ENCODE results near the gene GPC3. TPM values are rescaled to one million over a fixed set of nuclear protein-coding genes. Genes with fewer than 3 reads are reported as not detected.

The GPC3 gene
- total RNA-seq, 3 donors from 2014 or later = 0.46 to 0.82 (median 0.54) TPM

DNA sequence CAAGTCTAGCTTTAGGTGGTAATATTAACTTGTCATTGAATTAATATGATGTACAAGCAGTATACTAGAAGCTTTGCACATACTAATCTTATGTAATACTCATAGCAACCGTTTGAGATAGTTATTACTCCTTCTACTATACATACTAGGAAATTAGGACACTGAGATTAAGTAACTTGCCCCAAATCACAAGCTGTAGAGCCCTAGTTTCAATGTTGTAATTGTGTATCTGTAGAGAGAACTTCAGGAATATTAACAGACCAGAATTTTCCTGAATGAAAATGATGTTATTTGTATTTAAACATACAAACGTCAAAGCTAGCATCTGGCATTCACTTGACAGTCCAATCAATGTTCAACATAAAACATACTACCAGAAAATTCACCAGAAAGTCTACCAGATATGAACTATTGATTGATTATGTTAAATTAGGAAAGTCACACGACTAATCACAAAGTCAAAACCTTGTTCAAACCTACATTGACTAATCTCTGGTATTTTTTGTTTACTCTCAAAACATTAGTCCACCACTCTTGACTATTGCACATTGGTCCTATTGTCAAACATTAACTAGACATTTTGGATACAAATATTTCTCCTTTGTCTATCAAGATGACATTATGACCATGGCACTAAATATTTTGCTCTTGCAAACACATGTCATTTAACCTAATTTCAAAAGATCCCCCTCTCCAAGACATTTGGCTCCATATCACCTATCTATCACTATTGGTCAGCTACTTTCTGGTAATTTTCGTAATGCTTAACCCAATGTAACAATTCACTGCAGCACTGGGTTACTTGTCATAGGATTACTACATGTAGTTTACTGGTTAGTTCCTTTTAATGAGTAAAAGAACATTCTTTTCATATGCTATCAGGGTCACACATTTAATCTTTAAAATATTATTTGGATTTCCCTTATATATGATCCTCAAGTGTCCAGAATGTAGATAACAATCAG, 100.7 kb downstream of the GPC3 start:
- no peaks in the 10 kb centered on the region for H3K36me3 Mint-ChIP-seq (ENCODE audit: insufficient read depth)
- no peaks in the 10 kb centered on the region for H3K4me1 Mint-ChIP-seq (ENCODE audit: low read depth)
- no peak for ATAC-seq
- no peak overlapping the region for H3K4me3 Mint-ChIP-seq
- DNase-seq = no peak
- H3K9me3 Mint-ChIP-seq = no peaks in the 10 kb centered on the region
- no peaks in the 10 kb centered on the region for H3K27me3 Mint-ChIP-seq (ENCODE audit: low read depth)

DNA sequence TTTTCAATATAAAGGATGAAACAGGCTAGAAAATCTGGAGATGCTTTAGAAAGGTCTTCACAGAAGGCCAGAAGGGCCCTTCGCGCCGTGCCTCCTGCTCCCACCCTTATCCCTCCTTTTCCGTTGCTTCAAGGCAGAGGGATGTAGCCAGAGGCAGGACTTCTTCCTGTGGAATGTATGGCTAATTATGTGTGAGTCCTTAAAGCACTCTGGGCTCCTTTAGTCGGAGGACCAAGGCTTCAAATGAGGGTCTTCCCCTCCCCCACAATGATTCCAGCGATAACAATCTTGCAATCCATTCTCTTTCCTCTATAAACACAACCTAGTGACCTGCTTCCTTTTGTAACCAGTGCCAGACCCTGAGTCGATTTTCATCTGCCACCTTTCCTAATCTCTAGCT, 103.5 kb downstream of the GPC3 start:
- Mint-ChIP-seq H3K9me3 (no peaks in the 10 kb centered on the region), H3K4me1 (ENCODE audit: low read depth) (no peaks in the 10 kb centered on the region), H3K4me3 (no peak overlapping the region), H3K27me3 (ENCODE audit: low read depth) (no peaks in the 10 kb centered on the region), H3K36me3 (ENCODE audit: insufficient read depth) (no peaks in the 10 kb centered on the region)
- DNase-seq (no peak), ATAC-seq (no peak)

DNA sequence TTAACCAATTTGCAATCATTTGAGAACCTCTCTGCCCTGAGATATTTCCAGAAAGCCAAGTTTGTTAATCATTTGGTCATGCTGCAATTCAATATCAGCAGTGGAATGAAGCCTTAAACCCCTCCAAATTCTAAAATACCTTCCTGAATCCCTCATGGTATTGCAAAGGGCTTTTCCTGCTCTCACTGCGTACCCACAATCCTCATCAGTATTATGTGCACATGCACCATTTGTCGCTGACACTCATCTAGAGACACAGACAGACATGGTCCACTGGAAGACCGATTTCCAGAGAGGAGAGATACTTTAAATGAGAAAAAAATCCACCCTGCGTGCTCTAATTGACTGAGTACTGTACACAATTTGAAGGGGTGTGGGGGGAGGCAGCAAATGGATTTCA, 104.4 kb downstream of the GPC3 start:
- Mint-ChIP-seq H3K27me3 (ENCODE audit: low read depth) (no peaks in the 10 kb centered on the region), H3K4me3 (no peak overlapping the region), H3K9me3 (no peaks in the 10 kb centered on the region), H3K36me3 (ENCODE audit: insufficient read depth) (no peaks in the 10 kb centered on the region), H3K4me1 (ENCODE audit: low read depth) (no peaks in the 10 kb centered on the region)
- DNase-seq (no peak), ATAC-seq (no peak)

DNA sequence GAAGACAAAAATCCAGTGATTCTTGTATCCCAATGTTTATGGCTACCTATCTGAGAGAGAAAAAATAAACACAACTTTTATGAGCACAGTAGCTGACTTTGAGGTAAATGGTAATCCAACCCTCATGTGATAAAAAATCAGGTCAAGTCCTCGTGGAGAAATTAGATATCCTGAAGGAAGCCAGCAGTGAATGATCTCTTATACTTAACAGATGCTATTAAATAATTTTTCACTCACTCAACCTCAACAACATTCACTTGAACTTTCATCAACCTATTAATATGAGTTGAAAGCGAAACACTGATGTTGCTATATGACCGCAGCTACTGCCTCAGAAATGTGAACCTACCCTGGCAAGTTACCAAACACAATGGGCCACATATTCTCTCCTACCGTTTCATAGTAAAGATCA, 105.4 kb downstream of the GPC3 start:
- DNase-seq = no peak
- Mint-ChIP-seq H3K27me3 (ENCODE audit: low read depth) (no peaks in the 10 kb centered on the region), H3K4me1 (ENCODE audit: low read depth) (no peaks in the 10 kb centered on the region), H3K9me3 (no peaks in the 10 kb centered on the region), H3K36me3 (ENCODE audit: insufficient read depth) (no peaks in the 10 kb centered on the region), H3K4me3 (no peak overlapping the region)
- no peak for ATAC-seq

DNA sequence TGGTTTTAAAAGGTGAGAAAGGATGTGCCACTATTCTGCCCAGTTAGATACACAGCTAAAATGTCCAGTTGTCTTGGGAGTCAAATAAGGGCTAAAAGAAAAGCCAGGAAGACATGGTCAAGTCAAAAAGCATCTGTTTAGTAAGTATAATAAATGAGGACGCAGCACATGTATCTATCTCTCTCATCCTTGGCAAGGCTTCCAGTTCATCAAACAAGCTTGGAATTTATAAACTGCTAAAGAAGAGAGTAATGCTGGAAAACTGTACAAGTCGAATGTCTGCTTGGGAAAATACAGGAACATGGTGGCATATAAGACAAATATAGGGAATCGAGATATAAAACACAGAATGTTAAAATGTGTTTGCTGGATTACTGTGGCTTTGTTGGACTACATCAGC, 106.7 kb downstream of the GPC3 start:
- Mint-ChIP-seq H3K27me3 (ENCODE audit: low read depth) (no peaks in the 10 kb centered on the region), H3K4me1 (ENCODE audit: low read depth) (no peaks in the 10 kb centered on the region), H3K36me3 (ENCODE audit: insufficient read depth) (no peaks in the 10 kb centered on the region), H3K4me3 (no peak overlapping the region), H3K9me3 (no peaks in the 10 kb centered on the region)
- no peak for ATAC-seq
- no peak for DNase-seq

DNA sequence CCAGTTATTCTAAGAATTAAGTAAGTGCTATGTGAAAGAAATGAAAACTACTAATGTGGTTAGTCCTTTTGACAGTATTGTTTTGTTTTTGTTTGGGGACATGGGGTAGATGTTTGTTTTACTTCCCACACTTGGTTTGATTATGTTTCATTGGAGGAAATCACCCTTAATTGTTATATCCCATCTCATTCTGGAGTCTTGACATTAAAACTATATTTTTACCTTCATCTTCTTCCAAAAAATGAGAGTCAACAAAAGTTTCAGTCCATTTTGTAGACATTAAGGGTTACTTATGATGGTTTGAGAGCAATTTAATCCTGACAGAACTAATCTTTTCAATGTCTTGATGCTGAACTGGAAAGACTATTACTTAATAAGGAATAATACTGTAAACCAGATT, 108.7 kb downstream of the GPC3 start:
- DNase-seq (no peak), ATAC-seq (no peak)
- H3K4me1 Mint-ChIP-seq (ENCODE audit: low read depth) = no peaks in the 10 kb centered on the region
- H3K27me3 Mint-ChIP-seq (ENCODE audit: low read depth) = no peaks in the 10 kb centered on the region
- H3K36me3 Mint-ChIP-seq (ENCODE audit: insufficient read depth) = no peaks in the 10 kb centered on the region
- H3K9me3 Mint-ChIP-seq = no peaks in the 10 kb centered on the region
- H3K4me3 Mint-ChIP-seq = no peak overlapping the region

DNA sequence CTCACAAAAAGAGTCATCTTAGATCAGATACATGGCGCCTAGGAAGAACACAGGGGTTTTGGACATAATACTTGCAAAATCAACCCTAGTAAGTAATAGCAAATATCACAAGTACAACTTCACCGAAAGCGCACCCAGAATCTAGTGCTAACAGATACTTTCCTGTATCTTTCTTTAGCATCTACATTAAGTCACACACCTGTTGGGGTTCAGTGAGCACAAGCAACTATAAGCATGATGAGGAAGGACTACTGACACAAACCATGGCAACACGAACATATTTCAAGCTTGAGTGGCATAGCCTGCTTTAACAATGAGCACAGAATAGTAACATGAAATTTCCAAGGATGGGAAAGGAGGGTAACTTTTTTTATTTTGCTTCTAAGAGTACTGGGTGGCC, 116.1 kb downstream of the GPC3 start:
- Mint-ChIP-seq H3K4me3 (no peak overlapping the region), H3K4me1 (ENCODE audit: low read depth) (no peaks in the 10 kb centered on the region)

DNA sequence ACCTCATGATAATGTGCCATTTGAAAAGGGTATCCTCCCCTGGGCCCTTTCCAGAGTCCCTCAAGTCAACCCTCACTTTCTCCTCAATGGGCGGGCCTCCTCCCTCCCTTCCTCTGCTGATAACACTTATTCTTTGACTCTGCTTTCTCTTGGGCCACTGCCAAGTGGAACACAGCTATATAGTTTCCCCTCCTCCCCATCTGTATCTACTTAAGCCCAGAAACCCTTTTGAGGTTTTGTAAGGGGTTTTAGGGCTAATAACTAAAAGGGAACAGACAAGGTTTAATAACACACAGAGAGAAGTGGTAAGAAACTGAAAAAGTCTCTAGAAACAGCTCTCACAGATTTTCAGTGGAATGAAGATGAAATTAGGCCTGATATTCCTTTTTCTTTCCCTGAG, 116.7 kb downstream of the GPC3 start:
- Mint-ChIP-seq H3K4me3 (no peak overlapping the region), H3K4me1 (ENCODE audit: low read depth) (no peaks in the 10 kb centered on the region), H3K9me3 (no peaks in the 10 kb centered on the region), H3K27me3 (ENCODE audit: low read depth) (no peaks in the 10 kb centered on the region), H3K36me3 (ENCODE audit: insufficient read depth) (no peaks in the 10 kb centered on the region)
- ATAC-seq (no peak), DNase-seq (no peak)

More for the DNA sequence above, 116.1 kb downstream of the GPC3 start:
- ATAC-seq = no peak
- DNase-seq = no peak
- Mint-ChIP-seq H3K27me3 (ENCODE audit: low read depth) (no peaks in the 10 kb centered on the region), H3K36me3 (ENCODE audit: insufficient read depth) (no peaks in the 10 kb centered on the region), H3K9me3 (no peaks in the 10 kb centered on the region)

DNA sequence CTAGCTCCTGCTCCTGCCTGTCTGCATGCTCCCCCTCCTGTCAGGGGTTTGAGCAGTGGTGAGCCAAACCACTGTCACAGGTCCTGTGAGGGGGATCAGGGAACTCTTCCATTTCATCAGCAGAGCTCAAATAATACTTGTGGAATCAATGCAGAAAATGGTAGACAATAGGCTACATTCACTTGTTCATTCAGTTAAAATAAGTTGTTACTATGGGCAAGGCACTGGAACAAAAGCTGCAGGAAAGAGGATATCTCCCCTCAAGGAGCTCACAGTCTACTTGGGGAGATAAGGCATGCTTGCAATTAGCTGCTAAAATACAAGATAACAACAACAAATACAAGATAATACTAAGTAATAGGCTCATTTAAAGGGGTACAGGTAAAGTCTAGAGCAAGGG, 117.1 kb downstream of the GPC3 start:
- H3K36me3 Mint-ChIP-seq (ENCODE audit: insufficient read depth) = no peaks in the 10 kb centered on the region
- no peaks in the 10 kb centered on the region for H3K9me3 Mint-ChIP-seq
- no peaks in the 10 kb centered on the region for H3K4me1 Mint-ChIP-seq (ENCODE audit: low read depth)
- no peaks in the 10 kb centered on the region for H3K27me3 Mint-ChIP-seq (ENCODE audit: low read depth)
- no peak for DNase-seq
- no peak for ATAC-seq
- no peak overlapping the region for H3K4me3 Mint-ChIP-seq

DNA sequence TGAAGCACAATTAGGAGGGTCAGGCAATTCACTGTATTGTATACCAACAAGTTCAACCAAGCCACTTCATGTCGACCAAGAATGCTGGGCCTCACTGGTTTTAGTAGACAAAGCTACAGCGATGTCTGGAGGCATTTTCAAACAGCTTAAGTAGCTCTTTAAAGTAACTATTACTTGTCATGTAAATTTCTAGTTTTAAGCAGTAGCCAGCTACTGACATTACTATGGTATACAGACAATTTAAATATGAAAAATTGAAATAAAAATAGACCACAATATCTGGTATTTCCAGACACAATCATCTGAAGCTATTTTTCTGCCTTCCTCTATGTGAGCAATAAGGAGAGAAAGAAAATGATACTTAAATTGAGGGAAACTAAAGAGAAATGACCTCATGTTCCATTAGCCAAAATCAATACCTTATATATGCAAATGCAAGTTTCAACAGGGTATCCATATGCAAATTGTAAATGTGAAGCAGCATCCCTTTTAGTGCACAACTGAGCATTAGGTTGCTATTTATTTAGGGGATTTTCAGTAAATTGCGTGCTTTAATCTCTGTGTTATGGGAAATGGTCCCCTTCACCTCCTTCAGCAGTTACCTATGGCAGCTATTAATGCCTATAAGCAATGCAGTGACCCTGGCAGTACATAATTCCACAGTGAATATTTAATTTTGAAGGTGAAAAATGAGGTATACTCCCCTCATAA, 119.5 kb downstream of the GPC3 start:
- H3K36me3 Mint-ChIP-seq (ENCODE audit: insufficient read depth) = no peaks in the 10 kb centered on the region
- no peaks in the 10 kb centered on the region for H3K4me1 Mint-ChIP-seq (ENCODE audit: low read depth)
- no peak for ATAC-seq
- H3K4me3 Mint-ChIP-seq = no peak overlapping the region
- H3K9me3 Mint-ChIP-seq = no peaks in the 10 kb centered on the region
- no peaks in the 10 kb centered on the region for H3K27me3 Mint-ChIP-seq (ENCODE audit: low read depth)
- no peak for DNase-seq

DNA sequence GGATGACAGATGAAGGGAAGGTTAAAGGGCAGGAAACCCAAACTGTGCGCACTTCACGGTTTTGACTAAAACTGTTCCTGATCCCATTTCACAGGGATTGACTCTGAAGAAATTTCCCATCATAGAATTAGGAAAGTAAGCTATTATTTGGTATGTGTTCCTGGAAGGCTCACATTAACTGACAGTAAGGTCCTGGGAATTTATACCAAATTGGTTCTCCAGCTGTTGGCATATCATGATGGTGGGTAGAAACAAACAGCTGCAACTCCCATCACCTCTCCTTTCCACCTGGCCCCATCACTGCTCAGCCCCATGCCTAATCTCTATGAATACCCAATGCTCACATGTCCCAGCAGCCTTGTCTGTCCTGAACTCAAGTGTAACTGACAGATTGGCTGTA, 121.2 kb downstream of the GPC3 start:
- Mint-ChIP-seq H3K4me3 (no peak overlapping the region), H3K27me3 (ENCODE audit: low read depth) (no peaks in the 10 kb centered on the region), H3K9me3 (no peaks in the 10 kb centered on the region), H3K4me1 (ENCODE audit: low read depth) (no peaks in the 10 kb centered on the region), H3K36me3 (ENCODE audit: insufficient read depth) (no peaks in the 10 kb centered on the region)
- no peak for ATAC-seq
- no peak for DNase-seq

DNA sequence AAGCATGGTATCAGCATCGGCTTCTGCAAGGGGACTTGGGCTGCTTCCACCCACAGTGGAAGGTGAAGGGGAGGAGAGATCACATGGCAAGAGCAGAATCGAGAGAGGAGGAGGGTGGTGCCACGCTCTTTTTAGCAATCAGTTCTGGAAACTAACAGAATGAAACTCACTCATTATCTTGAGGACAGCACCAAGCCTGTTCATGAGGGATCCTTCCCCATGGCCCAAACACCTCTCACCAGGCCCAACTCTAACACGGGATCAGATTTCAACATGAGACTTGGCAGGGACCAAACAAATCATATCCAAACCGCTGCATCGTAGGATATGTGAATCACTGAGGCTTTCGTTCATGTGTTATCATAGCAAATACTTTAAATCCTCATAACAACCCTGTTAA, 125.5 kb downstream of the GPC3 start:
- no peak for DNase-seq
- Mint-ChIP-seq H3K9me3 (no peaks in the 10 kb centered on the region), H3K4me1 (ENCODE audit: low read depth) (no peaks in the 10 kb centered on the region), H3K27me3 (ENCODE audit: low read depth) (peaks cover 1% of the 10 kb centered on the region), H3K4me3 (no peak overlapping the region), H3K36me3 (ENCODE audit: insufficient read depth) (no peaks in the 10 kb centered on the region)
- ATAC-seq = no peak

DNA sequence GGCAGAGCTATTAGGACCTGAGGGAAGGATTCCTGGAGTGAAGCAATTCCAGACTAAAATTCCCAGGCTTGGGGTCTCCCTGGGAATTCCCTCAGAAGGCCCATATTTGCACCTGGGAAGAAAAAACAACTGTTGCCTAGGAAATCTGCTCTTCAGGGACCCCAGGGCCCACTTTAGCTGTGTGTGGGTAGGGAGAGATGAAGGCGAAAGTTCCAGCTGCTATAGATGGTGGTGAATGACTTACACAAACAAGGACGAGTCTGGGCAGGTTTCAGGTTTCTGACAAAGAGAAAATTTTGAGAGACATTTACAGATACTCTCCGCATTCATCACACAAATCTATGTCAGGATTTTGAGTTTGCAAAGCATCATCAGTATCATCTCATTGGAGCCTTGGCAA, 126.1 kb downstream of the GPC3 start:
- H3K4me3 Mint-ChIP-seq = no peak overlapping the region
- H3K4me1 Mint-ChIP-seq (ENCODE audit: low read depth) = no peaks in the 10 kb centered on the region
- DNase-seq (no peak), ATAC-seq (no peak)
- H3K9me3 Mint-ChIP-seq = no peaks in the 10 kb centered on the region
- peaks cover 1% of the 10 kb centered on the region for H3K27me3 Mint-ChIP-seq (ENCODE audit: low read depth)
- H3K36me3 Mint-ChIP-seq (ENCODE audit: insufficient read depth) = no peaks in the 10 kb centered on the region

DNA sequence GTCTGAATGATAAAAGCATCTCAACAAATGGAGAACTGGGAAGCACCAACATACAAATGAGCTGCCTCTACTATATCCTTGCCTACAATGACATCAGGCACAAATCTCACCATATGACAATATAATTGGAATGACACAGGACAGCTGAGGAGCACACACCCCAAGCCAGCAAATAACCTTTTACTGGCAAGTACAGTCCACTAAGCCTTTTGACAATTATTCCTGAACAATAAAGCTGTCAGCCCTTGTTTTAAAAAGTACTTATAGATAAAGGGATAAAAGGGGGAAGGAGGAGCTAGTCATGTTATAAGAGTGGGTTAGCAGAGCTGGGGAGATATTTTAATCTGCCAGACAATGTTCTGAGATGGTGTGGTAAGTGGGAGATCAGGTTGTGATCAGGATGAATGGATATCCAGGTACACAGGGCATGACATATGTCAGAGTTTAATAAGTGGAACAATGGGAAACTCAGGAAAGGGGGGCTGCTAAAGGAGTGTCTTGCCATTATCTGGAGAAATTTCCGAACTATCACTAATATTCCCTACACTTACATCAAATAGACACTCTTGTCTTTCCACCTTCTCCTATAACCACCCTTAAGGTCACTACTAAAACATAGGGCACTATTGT, 127.6 kb downstream of the GPC3 start:
- H3K4me3 Mint-ChIP-seq = no peak overlapping the region
- ATAC-seq = no peak

More for the DNA sequence above, 127.6 kb downstream of the GPC3 start:
- H3K27me3 Mint-ChIP-seq (ENCODE audit: low read depth) = peaks cover 1% of the 10 kb centered on the region
- DNase-seq = no peak
- H3K9me3 Mint-ChIP-seq = no peaks in the 10 kb centered on the region
- no peaks in the 10 kb centered on the region for H3K4me1 Mint-ChIP-seq (ENCODE audit: low read depth)
- H3K36me3 Mint-ChIP-seq (ENCODE audit: insufficient read depth) = no peaks in the 10 kb centered on the region

Measured in activated T-cell treated with anti-CD3 and anti-CD28 coated beads, Interleukin-2, amount 50 U/mL, for 4 hours (primary cell).